ENCODE results near the gene RSPRY1. TPM values are rescaled to one million over a fixed set of nuclear protein-coding genes. Genes with fewer than 3 reads are reported as not detected.

RSPRY1 gene
- total RNA-seq, 2 experiments from 2014 or later: 24.6 to 30.2 TPM

DNA sequence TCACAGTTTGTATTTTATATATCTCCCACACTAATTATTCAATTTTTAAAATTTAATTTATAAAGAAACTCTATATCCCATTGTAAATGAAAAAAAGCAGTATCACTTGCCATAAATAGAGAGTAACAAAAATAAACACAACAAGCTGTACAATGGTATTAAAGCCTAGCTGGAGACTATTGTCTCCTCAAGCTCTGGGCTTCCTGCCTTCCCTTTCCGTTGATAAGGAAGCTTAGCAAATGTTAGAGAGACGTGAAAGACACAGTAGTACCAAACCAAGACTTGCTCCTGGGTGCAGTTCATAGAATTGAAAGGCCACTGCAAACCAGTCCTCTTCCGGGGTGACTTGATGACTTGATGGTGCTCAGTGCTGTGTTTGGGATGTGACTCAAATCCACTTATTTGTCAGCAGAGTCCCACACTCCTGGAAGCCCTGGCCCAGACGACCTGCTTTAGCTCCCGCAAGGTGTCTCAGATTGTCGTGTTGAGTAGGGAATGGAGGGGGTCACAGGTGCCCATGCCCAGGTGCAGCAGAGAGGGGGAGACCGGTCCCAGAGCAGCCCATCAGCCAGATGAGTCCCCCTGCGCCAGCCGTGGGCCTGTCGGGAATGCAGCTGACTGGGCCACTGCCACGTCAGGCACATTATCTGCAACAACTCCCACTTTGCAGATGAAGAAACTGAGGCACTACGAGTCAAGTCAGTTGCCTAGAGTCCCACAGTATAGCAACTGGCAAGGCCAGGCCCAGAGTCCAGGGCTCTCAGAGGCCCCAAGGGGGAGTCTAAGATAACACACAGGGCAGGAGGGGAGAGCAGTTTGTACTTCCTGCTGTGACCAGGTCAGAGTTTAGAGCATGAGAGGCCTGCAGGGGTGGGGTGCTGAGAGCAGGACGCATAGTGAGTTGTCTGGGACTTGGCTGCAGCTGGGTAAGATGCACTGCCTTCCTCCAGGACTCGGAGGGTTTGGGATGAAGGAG, 40.8 kb upstream of the RSPRY1 start:
- POLR2A ChIA-PET: interaction anchor here (0.9 kb wide), 1 partner anchor 11 kb away, joined by 3 read pairs; no protein-coding TSS in a partner anchor
- no peaks in the 10 kb centered on the region for H3K27me3 Mint-ChIP-seq
- CTCF ChIA-PET: interaction anchor here (0.7 to 1.1 kb wide), 3 partner anchors 10 to 181 kb away, joined by 3 read pairs; no protein-coding TSS in a partner anchor
- H3K27ac Mint-ChIP-seq: peak overlapping the region; percentile 25
- DNase-seq: no peak
- H3K9me3 Mint-ChIP-seq (ENCODE audit: low read depth): no peaks in the 10 kb centered on the region
- intact Hi-C loops (cut with DNase I, micrococcal nuclease): no loop called here
- H3K4me1 Mint-ChIP-seq: peaks cover 38% of the 10 kb centered on the region
- ATAC-seq: no peak
- H3K4me3 Mint-ChIP-seq: no peak overlapping the region
- no peaks in the 10 kb centered on the region for H3K36me3 Mint-ChIP-seq (ENCODE audit: low read depth)

DNA sequence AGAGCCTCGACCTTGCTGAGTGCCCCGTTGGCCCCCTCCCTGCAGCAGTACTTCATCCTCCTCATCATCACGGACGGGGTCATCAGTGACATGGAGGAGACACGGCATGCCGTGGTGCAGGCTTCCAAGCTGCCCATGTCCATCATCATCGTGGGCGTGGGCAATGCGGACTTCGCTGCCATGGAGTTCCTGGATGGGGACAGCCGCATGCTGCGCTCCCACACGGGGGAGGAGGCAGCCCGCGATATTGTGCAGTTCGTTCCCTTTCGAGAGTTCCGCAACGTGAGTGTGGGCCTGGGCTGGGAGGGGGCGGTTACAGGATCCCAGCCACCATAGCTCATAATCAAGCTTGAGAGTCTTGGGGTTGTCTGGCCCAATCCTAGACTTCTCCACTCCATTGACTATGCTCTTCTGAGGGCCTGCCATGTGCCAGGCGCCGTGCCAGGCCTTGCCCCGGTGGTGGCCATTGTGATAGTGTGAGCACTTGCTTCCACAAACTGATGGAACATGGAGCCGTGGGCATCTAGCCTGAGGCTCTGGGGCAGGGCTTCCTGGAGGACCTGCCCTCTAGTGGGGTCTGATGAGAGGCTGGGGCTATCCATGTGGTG, 40.0 kb upstream of the RSPRY1 start:
- intact Hi-C loops (cut with DNase I, micrococcal nuclease): no loop called here
- no peak overlapping the region for H3K27ac Mint-ChIP-seq
- ATAC-seq: no peak
- no peak overlapping the region for H3K4me3 Mint-ChIP-seq
- no peaks in the 10 kb centered on the region for H3K27me3 Mint-ChIP-seq
- H3K36me3 Mint-ChIP-seq (ENCODE audit: low read depth): no peaks in the 10 kb centered on the region
- ChIA-PET POLR2A (no interaction called here), CTCF (no interaction called here)
- H3K9me3 Mint-ChIP-seq (ENCODE audit: low read depth): no peaks in the 10 kb centered on the region
- peaks cover 31% of the 10 kb centered on the region for H3K4me1 Mint-ChIP-seq
- no peak for DNase-seq

DNA sequence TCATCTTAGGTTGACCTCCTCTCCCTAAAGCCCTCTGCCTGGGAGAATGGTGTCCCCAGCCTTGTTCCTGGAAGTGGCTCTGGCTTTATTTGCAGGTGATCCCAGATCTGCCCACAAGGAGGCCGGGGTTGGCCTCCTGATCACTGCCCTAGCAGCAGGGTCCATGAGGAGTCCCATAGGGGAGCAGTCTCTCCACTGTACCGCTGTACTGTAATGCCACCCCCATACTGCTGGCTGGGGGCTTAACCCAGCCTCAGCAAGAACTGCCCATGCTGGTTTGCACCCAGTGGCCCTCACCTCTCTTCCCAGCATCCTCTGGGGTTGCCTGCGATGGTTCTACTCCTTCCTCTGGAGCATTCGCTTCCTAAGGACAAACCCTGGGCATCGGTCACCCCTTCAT, 39.4 kb upstream of the RSPRY1 start:
- intact Hi-C loops (cut with DNase I, micrococcal nuclease): no loop called here
- Mint-ChIP-seq H3K36me3 (ENCODE audit: low read depth) (no peaks in the 10 kb centered on the region), H3K9me3 (ENCODE audit: low read depth) (no peaks in the 10 kb centered on the region), H3K27me3 (no peaks in the 10 kb centered on the region), H3K4me1 (peaks cover 27% of the 10 kb centered on the region), H3K27ac (no peak overlapping the region), H3K4me3 (no peak overlapping the region)
- CTCF ChIA-PET: no interaction called here
- DNase-seq (no peak), ATAC-seq (no peak)
- POLR2A ChIA-PET: no interaction called here

- peaks cover 9% of the 10 kb centered on the region for H3K36me3 Mint-ChIP-seq (ENCODE audit: low read depth)
- DNase-seq (no peak), ATAC-seq (no peak)
- H3K4me1 Mint-ChIP-seq: peaks cover 26% of the 10 kb centered on the region
- CTCF ChIA-PET: no interaction called here
- no peak overlapping the region for H3K4me3 Mint-ChIP-seq
- H3K9me3 Mint-ChIP-seq (ENCODE audit: low read depth): no peaks in the 10 kb centered on the region
- POLR2A ChIA-PET: no interaction called here
- intact Hi-C loops (cut with DNase I, micrococcal nuclease): no loop called here
- no peak overlapping the region for H3K27ac Mint-ChIP-seq
- H3K27me3 Mint-ChIP-seq: no peaks in the 10 kb centered on the region
Observed at GRCh38 chr16:57147381-57148221, 38.5 kb upstream of the RSPRY1 start.

- ChIA-PET POLR2A (no interaction called here), CTCF (interaction anchor here (1.8 kb wide), 1 partner anchor 64 kb away, joined by 7 read pairs; no protein-coding TSS in a partner anchor)
- ATAC-seq: no peak
- no peak overlapping the region for H3K4me3 Mint-ChIP-seq
- DNase-seq: no peak
- no peaks in the 10 kb centered on the region for H3K9me3 Mint-ChIP-seq (ENCODE audit: low read depth)
- H3K36me3 Mint-ChIP-seq (ENCODE audit: low read depth): peaks cover 16% of the 10 kb centered on the region
- no peak overlapping the region for H3K27ac Mint-ChIP-seq
- H3K27me3 Mint-ChIP-seq: no peaks in the 10 kb centered on the region
- peaks cover 21% of the 10 kb centered on the region for H3K4me1 Mint-ChIP-seq
- intact Hi-C loops (cut with DNase I, micrococcal nuclease): no loop called here
Observed at GRCh38 chr16:57148481-57148880, 37.6 kb upstream of the RSPRY1 start.

- Mint-ChIP-seq H3K9me3 (ENCODE audit: low read depth) (no peaks in the 10 kb centered on the region), H3K4me3 (no peak overlapping the region), H3K36me3 (ENCODE audit: low read depth) (peaks cover 24% of the 10 kb centered on the region), H3K27me3 (no peaks in the 10 kb centered on the region), H3K4me1 (peaks cover 20% of the 10 kb centered on the region), H3K27ac (no peak overlapping the region)
- DNase-seq (no peak), ATAC-seq (no peak)
- ChIA-PET CTCF (interaction anchor here (0.6 to 1.8 kb wide), 2 partner anchors 57 to 65 kb away, joined by 4 to 7 read pairs; no protein-coding TSS in a partner anchor), POLR2A (interaction anchor here (0.5 to 1.0 kb wide), 4 partner anchors 14 to 56 kb away, joined by 3 to 8 read pairs (median 3); no protein-coding TSS in a partner anchor)
- intact Hi-C loops (cut with DNase I, micrococcal nuclease): no loop called here
Observed at GRCh38 chr16:57149391-57149790, 36.7 kb upstream of the RSPRY1 start.

- ChIA-PET CTCF (interaction anchor here (0.6 to 1.9 kb wide), 6 partner anchors 15 to 145 kb away, joined by 3 to 10 read pairs (median 4); no protein-coding TSS in a partner anchor), POLR2A (interaction anchor here (0.6 kb wide), 2 partner anchors 15 to 33 kb away, joined by 3 to 4 read pairs; no protein-coding TSS in a partner anchor)
- intact Hi-C loops (cut with DNase I, micrococcal nuclease): loop anchor here in 1 of 2 experiments (5.0 kb wide), 1 partner anchor 59 kb away; the partner anchor contains the start of gene CPNE2
- no peak for ATAC-seq
- Mint-ChIP-seq H3K27me3 (no peaks in the 10 kb centered on the region), H3K36me3 (ENCODE audit: low read depth) (peaks cover 28% of the 10 kb centered on the region), H3K4me1 (peaks cover 16% of the 10 kb centered on the region), H3K9me3 (ENCODE audit: low read depth) (no peaks in the 10 kb centered on the region), H3K4me3 (no peak overlapping the region), H3K27ac (no peak overlapping the region)
- DNase-seq: no peak
Observed at GRCh38 chr16:57150682-57151330, 35.3 kb upstream of the RSPRY1 start.

GRCh38 chr16:57151369-57151768, 34.8 kb upstream of the RSPRY1 start:
- intact Hi-C loops (cut with DNase I, micrococcal nuclease): loop anchor here in 1 of 2 experiments (5.0 kb wide), 1 partner anchor 59 kb away; the partner anchor contains the start of gene CPNE2
- Mint-ChIP-seq H3K4me1 (peaks cover 18% of the 10 kb centered on the region), H3K4me3 (no peak overlapping the region), H3K27me3 (no peaks in the 10 kb centered on the region), H3K36me3 (ENCODE audit: low read depth) (peaks cover 31% of the 10 kb centered on the region), H3K9me3 (ENCODE audit: low read depth) (no peaks in the 10 kb centered on the region), H3K27ac (no peak overlapping the region)
- DNase-seq: no peak
- no peak for ATAC-seq
- CTCF ChIA-PET: interaction anchor here (0.6 to 1.9 kb wide), 8 partner anchors 9 to 140 kb away, joined by 3 to 10 read pairs (median 4); no protein-coding TSS in a partner anchor
- POLR2A ChIA-PET: interaction anchor here (0.6 to 1.0 kb wide), 2 partner anchors 10 to 33 kb away, joined by 3 to 4 read pairs; no protein-coding TSS in a partner anchor

DNA sequence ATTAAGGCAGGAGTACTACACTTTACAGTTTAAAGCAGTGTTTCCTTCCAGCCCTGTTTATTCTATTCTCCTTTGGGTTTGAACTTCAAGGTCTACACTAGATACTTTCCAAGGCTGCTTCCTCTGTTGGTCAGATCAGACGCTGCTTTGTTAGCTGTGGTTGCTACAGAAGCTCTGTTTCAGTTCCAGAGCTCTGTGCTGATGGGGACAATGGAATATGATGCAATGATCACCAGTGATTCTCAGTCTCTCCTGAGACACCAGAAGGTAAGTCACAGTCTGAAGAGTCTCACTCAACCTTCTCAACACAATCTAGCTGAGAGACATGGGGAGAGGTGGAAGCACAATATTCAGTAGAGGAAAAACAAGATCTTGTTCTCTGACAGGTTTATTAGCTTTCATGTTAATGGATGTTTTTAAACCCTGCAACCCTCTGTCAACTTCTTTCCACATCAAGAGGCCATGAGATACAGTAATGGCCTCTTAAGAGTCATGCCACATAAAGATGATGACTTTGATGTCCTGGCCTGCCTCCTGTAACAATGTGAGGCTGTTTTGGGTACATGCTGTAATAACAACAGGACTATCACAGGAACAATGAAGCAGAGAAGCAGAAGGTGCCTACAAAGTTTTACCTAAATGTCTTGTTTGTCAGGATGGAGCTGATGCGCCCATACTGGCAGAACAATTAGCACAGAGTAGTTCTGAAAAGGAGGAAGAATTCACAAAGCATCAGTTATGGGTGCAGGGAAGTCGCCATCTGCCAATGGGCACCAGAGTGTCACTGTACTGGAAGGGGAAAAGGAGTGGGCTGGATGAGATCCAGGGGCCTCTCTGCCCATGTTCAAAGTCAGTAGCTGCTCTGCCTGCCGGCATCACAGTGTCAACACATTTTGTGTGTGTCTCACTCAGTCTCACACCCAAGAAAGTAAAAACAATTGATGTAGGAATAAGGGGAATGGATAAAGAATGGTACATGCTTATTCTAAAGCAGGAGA, 33.7 kb upstream of the RSPRY1 start:
- ATAC-seq (peak; percentile 66), DNase-seq (no peak)
- ChIA-PET POLR2A (interaction anchor here (1.0 kb wide), 1 partner anchor 11 kb away, joined by 3 read pairs; no protein-coding TSS in a partner anchor), CTCF (interaction anchor here (0.6 to 1.9 kb wide), 7 partner anchors 10 to 153 kb away, joined by 3 to 10 read pairs (median 3); no protein-coding TSS in a partner anchor)
- H3K27me3 Mint-ChIP-seq: no peaks in the 10 kb centered on the region
- H3K4me1 Mint-ChIP-seq: peaks cover 24% of the 10 kb centered on the region
- peak overlapping the region; percentile 73 for H3K27ac Mint-ChIP-seq
- no peaks in the 10 kb centered on the region for H3K9me3 Mint-ChIP-seq (ENCODE audit: low read depth)
- peaks cover 37% of the 10 kb centered on the region for H3K36me3 Mint-ChIP-seq (ENCODE audit: low read depth)
- intact Hi-C loops (cut with DNase I, micrococcal nuclease): loop anchor here in 1 of 2 experiments (5.0 kb wide), 1 partner anchor 60 kb away; the partner anchor contains the start of gene CPNE2
- no peak overlapping the region for H3K4me3 Mint-ChIP-seq

Data from activated CD4-positive, alpha-beta T cell treated with anti-CD3 and anti-CD28 coated beads for 36 hours (primary cell).